Left hindlimb (tissue), 1 donor: ENCODE results near the gene POPDC3.

Experiments
- DNase-seq: peaks from one replicate; pipeline ENCODE4 v3.0.0-alpha.2; 2018

Gene POPDC3

GRCh38 chr6:105137388-105137787 is 42.4 kb downstream of the POPDC3 start:
- peak; percentile 41 for DNase-seq

- peak; percentile 70 for DNase-seq
Observed at GRCh38 chr6:105136431-105137350, 43.1 kb downstream of the POPDC3 start.

GRCh38 chr6:105135907-105136430 is 43.8 kb downstream of the POPDC3 start:
- no peak for DNase-seq

GRCh38 chr6:105135056-105135455 is 44.8 kb downstream of the POPDC3 start:
- no peak for DNase-seq

GRCh38 chr6:105122717-105123116 is 57.1 kb downstream of the POPDC3 start:
- DNase-seq, result no peak

GRCh38 chr6:105121981-105122380 is 57.8 kb downstream of the POPDC3 start:
- no peak for DNase-seq

GRCh38 chr6:105120570-105120969 is 59.2 kb downstream of the POPDC3 start:
- no peak for DNase-seq

- DNase-seq, result no peak
Observed at GRCh38 chr6:105116150-105116549, 63.7 kb downstream of the POPDC3 start.

GRCh38 chr6:105113422-105113821 is 66.4 kb downstream of the POPDC3 start:
- DNase-seq, result no peak

- no peak for DNase-seq
Observed at GRCh38 chr6:105112577-105112976, 67.2 kb downstream of the POPDC3 start.

GRCh38 chr6:105111871-105112270 is 67.9 kb downstream of the POPDC3 start:
- no peak for DNase-seq

- no peak for DNase-seq
Observed at GRCh38 chr6:105111105-105111504, 68.7 kb downstream of the POPDC3 start.

GRCh38 chr6:105109955-105110895 is 69.6 kb downstream of the POPDC3 start:
- no peak for DNase-seq

GRCh38 chr6:105108631-105109262 is 71.1 kb downstream of the POPDC3 start:
- DNase-seq, result no peak
